PC-3 (cell line): ENCODE results near the gene HECW1.

Source experiments
- CTCF ChIP-seq: fragments of 300-600 bp; sonication (generic); conservative IDR thresholded peaks from 2 replicates; pipeline ENCODE4 v1.5.1; 2017; ENCODE audit warnings: antibody characterized with exemption, low read depth, mild to moderate bottlenecking, low read length
- EZH2 ChIP-seq: fragments of 300-600 bp; sonication (generic); IDR thresholded peaks from one replicate; pipeline ENCODE4 v1.6.1; 2017; ENCODE audit warnings: antibody characterized with exemption, mild to moderate bottlenecking, low read length; ENCODE audit not compliant: unreplicated experiment

DNA sequence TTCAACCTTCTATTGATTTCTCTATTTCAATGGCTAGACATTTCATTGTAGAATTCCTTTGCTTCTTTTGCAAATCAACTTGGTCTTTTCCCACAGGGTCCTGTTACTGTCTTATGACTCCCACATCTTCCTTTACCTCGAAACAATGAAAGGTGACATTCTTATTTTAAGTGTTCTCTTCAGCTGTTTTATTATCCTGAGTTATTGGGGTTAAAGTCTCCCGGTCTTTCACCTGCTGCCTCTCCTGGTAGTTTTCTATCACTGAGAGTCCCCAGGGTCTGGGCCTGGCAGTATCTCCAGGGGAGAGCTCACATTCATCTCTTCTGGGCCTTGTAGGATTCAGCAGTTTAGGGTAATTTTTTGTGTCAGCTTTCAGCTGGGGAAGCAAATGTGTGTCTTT lies 95.8 kb downstream of the HECW1 start:
- no peak for TF ChIP-seq CTCF
- no peak for TF ChIP-seq EZH2
